Fibroblast of villous mesenchyme (primary cell): ENCODE measurements around the gene THYN1. TPM values are rescaled to one million over a fixed set of nuclear protein-coding genes. Genes with fewer than 3 reads are reported as not detected.
"Not testable (repeated sequence)": the region's sequence is repeated elsewhere in the genome, so short reads cannot be mapped to it uniquely, and the experiment has no call there.

Experiments used
- DNase-seq: peaks from one replicate; pipeline ENCODE4 v3.0.0-alpha.2; 2010; ENCODE audit warnings: low read depth
- H3K4me3 ChIP-seq: 2 replicates; pipeline ENCODE4 v1.5.1; 2011; ENCODE audit warnings: low read depth, mild to moderate bottlenecking, low read length
- CTCF ChIP-seq: IDR thresholded peaks from 2 replicates; pipeline ENCODE4 v1.5.1; 2012; ENCODE audit warnings: low read depth, mild to moderate bottlenecking, low read length; ENCODE audit not compliant: insufficient read depth
- total RNA-seq: library from RNA; depleted of rRNA; stranded (reverse); fragments of >200 nt; gene quantifications from 2 replicates; pipeline ENCODE4 v1.2.3, GENCODE V29; 2012

The THYN1 gene
- total RNA-seq, 1 donor, result 58.3 TPM

- no peak overlapping the region for H3K4me3 ChIP-seq
- DNase-seq, result no peak
- TF ChIP-seq CTCF, result no peak
Observed at GRCh38 chr11:134289789-134290188, 36.6 kb upstream of the THYN1 start.

GRCh38 chr11:134289167-134289566 is 36.0 kb upstream of the THYN1 start:
- no peak for TF ChIP-seq CTCF
- DNase-seq, result no peak
- no peak overlapping the region for H3K4me3 ChIP-seq

DNA sequence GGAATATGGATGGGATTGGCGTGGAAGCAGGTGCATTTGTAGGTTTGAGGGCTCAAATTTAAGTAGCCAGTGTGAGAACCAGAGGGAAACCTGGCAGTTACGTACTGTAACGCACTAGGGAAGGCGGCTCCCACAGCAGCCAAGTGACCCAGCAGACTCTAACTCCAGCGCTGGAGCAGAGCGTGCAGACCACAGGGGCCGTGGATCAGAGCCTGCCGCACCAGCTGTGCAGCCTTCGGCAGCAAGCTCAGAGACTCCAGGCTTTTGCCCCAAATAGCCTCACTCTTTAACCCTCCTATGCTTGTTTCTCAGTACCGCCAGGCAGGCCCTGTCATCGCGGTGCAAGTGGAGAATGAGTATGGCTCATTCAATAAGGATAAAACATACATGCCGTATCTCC is 35.3 kb upstream of the THYN1 start:
- no peak overlapping the region for H3K4me3 ChIP-seq
- no peak for DNase-seq
- no peak for TF ChIP-seq CTCF

DNA sequence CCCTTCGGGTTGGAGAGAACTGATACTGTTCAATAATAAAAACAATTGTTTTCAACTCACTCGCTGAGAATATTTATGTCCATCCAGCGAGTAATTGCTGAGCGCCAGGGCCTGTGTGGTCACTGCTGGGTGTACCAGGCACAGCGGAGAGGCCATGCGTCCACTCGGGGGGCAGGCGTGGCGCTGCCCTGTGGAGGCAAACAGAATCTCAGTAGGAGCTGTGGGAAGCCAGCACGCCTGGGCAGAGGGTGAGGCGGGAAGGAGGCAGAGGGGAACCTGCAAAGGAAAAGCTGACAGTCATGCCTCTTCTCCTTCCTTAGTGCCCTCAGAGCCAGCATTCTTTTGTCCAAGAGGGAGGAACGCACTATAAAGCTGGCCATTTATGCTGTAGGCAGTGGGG is 34.4 kb upstream of the THYN1 start:
- TF ChIP-seq CTCF, result no peak
- H3K4me3 ChIP-seq, result no peak overlapping the region
- no peak for DNase-seq

DNA sequence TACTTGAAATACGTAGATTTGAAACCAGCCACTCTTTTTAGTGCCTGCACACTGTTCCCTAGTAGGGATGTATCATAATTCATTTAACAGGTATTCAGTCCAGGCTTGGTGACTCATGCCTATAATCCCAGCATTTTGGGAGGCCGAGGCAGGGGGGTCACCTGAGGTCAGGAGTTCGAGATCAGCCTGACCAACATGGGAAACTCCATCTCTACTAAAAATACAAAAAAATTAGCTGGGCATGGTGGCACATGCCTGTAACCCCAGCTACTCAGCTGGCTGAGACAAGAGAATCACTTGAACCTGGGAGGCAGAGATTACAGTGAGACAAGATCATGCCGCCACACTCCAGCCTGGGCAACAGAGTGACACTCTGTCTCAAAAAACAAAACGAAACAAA is 31.2 kb upstream of the THYN1 start:
- H3K4me3 ChIP-seq, DNase-seq: not testable (repeated sequence)

- no peak overlapping the region for H3K4me3 ChIP-seq
- no peak for DNase-seq
- TF ChIP-seq CTCF, result no peak
Observed at GRCh38 chr11:134283461-134284230, 30.5 kb upstream of the THYN1 start.

DNA sequence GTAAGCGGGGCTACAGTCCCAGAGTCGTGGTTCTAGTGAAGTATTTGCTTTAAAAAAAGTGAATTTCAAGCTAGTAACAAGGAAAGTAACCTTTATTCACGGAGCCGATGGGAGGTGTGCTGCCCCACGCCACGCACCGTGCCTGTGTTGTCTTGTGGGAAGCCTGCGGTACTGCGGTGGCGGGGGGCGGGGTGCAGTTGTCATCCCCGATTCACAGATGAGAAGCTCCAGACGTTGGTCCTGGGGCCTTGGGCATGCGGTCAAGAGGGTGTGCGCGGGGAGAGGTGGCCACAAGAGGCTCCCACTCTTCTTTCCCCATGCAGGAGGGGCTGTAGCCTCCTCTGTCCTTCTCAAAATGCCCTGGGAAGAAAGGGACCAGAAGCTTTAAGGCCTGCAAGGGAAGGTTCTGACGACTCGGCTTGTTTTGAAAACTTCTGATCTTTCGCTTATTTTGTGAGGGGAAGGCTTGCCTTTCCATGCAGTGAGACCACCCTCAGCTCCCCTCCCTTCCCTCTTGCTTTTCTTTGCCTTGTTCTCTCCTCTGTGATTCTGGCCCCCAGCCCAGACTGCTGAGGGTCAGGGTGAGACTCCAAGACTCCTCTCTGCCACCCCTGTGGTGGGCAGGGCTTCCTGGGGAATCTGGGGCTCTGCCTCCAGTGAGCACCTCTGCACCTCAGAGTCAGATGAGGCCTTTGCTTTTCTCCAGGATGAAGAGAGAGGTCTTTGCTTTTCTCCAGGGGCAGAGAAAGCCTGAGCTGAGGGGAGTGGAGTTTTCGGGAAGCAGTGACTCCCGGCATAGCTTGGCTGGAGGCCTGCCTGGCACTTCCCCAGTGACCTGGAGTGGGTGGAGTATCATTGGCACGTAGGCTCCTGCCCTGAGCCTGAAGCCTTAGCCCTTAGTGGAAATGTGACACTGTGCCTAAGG is 29.2 kb upstream of the THYN1 start:
- H3K4me3 ChIP-seq, result no peak overlapping the region
- DNase-seq, result no peak
- TF ChIP-seq CTCF, result no peak

DNA sequence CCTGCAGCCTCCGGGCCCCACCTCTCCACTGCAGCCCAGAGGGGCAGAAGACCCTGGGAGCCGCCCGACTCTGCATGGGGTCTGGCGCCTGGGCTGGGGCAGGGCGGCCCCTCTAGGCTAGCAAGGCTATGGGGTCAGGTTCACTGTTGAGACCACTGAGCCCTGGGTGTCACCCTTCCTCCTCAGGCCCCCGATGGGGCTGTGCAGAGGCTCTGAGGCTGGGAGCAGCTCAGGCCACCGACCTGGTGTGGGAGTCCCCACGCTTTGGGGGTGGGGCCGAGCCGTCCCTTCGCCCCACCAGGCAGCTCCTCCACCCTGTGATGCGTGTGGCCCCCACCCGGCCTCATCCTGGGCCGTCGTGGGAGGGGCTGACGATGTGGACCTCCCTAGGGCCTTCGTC is 28.5 kb upstream of the THYN1 start:
- not testable (repeated sequence) for H3K4me3 ChIP-seq, DNase-seq
